NCI-H82 treated with DMSO at 0.1 percent for 48 hours (cell line): Measurements from ENCODE around the gene TCF4.

Experiments
- DNase-seq: peaks from one replicate; lab custom pipeline; 2025; ENCODE audit not compliant: unreplicated experiment; lab: John Stamatoyannopoulos, UW

TCF4 gene

DNA sequence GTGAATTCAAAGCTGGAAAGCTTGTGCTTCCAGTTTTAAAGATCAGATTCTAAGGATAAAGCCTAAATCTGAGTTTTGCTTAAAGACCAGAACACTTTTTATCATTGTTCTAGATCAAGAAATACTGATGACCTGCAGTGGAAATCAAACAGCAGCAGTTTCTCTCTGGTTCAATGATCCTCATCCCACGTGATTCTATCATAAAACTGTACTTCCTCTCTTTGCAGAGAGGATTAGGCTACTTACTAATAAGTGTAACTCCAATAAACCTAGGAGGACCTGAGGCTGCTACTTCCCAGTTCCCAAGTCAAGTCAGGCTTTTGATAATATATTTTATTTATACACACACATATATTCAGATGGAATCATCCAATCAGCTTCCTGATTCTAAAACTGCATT, 81.9 kb downstream of the TCF4 start:
- DNase-seq: no peak

GRCh38 chr18:55504808-55505207, 83.2 kb downstream of the TCF4 start:
- no peak for DNase-seq

DNA sequence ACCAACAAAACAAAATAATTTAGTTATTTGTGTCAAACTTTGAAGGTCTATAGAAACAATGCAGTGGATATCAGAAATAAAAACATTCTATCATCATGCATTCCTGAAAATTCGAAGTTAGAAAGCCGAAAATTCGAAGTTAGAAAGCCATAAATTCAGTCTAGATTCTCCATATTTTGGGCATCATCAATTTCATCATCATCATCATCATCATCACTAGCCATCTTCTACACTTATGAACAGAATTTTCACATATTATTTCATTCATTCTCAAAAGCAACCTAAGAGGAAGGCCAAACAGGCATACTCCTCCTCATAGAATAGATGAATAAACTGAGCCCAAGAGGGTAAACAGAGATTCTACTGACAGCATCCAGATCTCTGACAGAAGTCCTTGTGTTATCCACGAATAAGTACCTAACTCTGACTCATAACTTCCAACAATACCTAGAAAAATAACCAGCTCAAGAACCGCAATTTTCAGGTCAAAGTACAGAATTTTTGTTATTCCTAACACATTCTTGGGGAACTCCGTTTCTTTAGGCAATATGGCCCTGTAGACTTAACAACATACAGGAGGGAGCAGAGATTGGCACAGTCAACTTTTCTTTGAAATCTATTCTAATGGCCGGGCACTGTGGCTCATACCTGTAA, 84.7 kb downstream of the TCF4 start:
- DNase-seq: no peak

- no peak for DNase-seq
These were observed 85.8 kb downstream of the TCF4 start for GRCh38 chr18:55501982-55502710.

- DNase-seq: no peak
These were observed 86.4 kb downstream of the TCF4 start for GRCh38 chr18:55501579-55501978.

DNA sequence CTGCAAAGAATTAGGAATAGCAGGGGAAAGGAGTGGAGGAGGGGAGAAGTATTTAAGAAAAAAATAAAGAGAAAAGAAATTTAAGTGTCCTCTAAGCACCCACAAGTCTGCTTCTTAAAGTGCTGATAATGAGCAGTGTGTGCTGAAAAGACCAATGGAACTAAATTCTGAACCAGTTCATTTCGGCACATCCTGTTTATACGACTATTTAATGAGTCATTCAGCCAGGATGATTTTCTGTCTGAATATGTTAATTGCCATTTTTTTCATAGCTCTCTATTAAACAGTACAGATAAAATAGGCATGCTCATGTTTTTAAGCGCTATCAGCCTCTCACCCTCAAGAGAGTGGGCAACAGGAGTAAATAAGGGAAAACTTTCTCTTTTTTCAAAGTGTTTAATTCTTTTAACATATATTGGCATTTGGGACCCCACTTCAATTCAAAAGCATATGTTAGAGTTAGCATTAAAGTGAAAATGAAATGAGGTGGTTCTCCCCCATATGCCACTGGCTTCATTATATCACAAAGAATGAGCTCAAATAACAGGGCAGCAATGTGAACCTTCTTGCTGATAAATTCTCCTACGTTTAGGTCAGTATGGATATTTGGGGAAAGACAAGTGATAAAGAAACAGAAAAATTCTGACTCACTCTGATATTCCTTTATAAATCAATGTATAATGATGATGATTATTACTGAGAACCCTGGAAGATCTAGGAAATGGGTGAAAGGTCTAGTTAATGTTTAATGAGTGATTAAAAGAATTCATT, 87.5 kb downstream of the TCF4 start:
- DNase-seq: no peak

GRCh38 chr18:55499526-55499925, 88.5 kb downstream of the TCF4 start:
- DNase-seq: no peak

GRCh38 chr18:55497825-55498403, 90.1 kb downstream of the TCF4 start:
- no peak for DNase-seq

GRCh38 chr18:55494899-55495298, 93.1 kb downstream of the TCF4 start:
- no peak for DNase-seq

DNA sequence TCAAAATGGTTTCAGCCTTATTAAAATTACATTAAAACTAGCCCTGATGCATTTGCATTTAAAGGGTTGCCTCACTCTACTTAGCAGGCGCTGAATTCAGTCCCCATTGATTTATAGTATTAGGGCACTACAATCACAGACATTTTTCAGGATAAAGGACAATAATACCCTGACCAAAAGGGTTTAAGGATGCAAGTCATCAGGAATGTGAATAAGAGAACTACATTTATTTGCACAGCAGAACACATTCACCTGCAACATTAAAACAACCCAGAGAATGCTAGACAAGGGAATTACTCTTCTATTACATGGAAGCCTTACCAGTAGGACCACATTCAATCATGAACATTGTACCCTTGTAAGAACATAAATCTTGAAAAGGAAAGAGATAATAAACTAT, 93.6 kb downstream of the TCF4 start:
- DNase-seq: no peak

GRCh38 chr18:55491616-55492015, 96.4 kb downstream of the TCF4 start:
- no peak for DNase-seq

GRCh38 chr18:55489034-55489986, 98.7 kb downstream of the TCF4 start:
- no peak for DNase-seq

DNA sequence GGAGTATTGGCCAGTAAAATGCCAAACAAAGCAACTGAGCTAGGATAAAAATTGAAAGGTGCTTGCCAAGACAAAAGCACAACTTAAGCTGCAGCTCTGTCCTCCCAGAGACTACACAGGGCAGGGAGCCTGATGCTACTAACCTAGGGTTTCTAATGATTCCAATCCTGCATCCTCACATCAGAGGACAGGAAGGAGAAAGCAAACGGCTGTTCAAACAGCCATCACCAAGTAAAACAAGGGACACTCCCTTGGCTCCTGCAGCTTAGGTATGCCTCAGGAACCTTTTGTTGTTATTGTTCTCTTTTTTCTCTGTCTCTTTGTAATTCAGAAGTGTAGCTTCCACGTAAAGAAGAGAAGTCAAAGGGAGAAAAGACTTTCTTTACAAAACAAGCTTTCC, 99.5 kb downstream of the TCF4 start:
- no peak for DNase-seq

DNA sequence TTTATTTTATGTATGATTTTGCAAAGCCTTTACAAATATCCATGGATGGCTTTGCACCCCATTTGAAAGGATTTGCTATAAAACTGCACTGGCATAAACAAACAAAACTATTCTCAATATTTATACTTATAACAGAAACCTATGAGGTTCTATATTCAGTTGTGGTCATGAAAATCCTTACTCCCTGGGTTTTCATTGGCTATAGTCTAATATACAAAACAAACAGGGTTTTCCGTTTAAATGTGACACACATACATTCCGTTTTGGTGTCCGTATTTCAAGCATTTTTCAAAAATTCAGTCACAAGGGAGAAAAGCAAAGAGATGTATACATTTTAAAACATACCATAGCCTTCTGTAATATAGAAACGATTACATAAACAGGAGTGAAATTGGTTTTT, 100.0 kb downstream of the TCF4 start:
- DNase-seq: no peak

DNA sequence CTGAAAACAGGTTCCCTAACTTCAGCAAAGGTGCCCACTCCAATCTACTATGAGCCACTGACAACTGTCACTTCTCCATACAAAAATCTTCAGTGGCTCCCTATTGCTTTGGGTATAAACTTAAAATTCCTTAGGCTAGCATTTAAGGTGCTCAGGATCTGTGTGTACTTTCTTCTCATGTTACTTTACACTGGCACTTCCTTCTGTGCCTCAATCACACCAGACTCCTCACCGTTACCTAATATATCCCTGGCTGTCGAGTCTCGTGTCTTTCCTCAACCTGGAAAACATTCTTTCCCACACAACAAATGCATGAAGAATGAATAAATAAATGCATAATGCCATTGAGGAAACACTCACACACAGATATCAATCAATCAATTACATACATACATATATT, 101.1 kb downstream of the TCF4 start:
- no peak for DNase-seq

- DNase-seq: no peak
These were observed 102.3 kb downstream of the TCF4 start for GRCh38 chr18:55485666-55486065.

DNA sequence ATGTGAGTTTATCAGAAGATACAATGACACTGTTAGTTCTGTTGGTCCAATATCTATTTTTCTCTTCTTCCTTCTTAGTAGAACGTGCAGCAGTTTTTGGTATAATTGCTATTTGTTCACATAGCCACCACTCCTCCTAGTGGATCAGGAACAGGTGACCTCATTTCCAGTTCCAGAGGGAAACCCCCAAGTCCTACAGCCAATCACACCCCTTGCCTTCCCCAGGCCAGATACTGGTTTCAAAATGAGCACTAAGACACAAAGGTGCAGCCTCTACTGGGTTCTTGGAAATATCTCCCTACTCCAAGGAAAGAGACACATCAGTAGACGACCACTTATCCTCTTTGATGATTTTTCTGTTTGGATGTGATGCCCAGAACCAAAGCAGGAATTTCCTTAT, 103.2 kb downstream of the TCF4 start:
- DNase-seq: no peak

GRCh38 chr18:55483266-55483871, 104.6 kb downstream of the TCF4 start:
- DNase-seq: no peak

GRCh38 chr18:55479656-55480420, 108.2 kb downstream of the TCF4 start:
- no peak for DNase-seq
